ENCODE data around the gene ADGRL3.
"Not testable (repeated sequence)": the region's sequence is repeated elsewhere in the genome, so short reads cannot be mapped to it uniquely, and the experiment has no call there.

The ADGRL3 gene

DNA sequence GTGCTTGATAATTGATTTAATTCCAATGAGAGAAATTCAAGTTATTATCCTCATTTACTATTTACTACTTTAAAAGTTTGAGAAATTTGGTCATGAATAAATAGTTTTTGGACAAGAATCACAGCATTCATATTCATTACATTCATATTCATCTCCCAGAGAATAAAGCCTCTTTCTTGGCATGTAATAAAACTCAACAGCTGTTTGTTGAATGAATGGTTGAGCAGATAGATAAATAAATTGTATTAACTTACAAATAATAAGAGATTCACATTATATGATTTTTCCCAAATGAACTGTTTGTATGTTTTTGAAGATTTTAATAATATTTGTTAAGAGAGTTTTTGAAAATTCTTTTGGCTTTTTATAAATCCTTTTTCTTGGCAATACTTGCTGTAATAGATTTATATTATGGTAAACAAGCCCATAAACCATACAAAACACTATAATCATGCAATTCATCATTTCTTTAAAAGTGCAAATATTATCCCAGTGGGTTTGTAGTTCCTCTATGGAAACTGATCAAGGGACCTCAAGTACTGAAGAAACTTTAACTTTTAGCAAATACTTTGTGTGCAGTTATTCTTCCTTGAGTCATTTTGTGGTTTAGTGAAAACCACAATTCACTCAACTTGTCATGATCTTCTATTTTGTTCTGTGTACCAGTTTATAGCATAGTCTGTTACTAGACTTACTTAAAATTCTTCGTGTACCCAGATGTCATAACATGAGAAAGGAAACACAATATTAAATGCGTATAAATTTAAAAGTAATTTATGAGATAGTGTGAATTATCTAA lies 371.8 kb downstream of the ADGRL3 start:
- DNase-seq, result no peak

DNA sequence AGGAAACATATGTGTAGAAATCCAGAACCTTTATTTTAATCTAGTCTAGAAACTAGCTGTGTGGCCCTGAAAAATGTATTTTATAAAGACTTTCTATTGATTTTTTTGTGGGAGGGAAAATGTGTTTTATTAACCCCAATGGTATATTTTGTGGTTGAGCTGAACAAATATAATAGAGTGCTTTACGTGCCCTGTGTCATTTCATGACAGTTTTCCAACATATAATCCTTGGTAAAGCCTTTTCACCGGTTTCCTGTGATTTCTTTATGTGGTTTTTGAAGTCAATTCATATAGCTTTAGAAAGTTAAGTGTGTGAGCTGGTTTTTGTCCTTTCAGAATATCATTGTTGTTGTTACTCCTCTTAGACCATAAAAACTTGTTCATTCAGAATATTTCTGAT lies 375.7 kb downstream of the ADGRL3 start:
- DNase-seq, result no peak

DNA sequence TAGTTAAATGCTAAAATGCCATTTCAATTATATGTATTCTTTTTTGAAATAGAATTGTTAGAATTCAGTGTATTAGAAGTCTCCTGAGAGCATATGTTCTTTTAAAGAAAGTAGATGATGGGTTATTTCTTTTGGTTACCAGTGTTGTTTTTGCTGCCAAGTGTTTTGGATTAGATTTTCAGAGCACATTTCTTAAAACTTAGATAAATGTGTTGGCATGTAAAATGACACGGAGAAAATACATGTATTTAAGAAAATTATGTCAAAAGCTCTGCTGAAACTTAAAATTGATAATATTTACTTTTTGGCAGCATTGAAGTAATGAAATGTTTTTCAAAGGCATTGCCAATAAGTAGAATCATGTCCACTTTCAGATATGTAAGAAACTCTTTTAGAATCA lies 379.7 kb downstream of the ADGRL3 start:
- DNase-seq, result no peak

DNA sequence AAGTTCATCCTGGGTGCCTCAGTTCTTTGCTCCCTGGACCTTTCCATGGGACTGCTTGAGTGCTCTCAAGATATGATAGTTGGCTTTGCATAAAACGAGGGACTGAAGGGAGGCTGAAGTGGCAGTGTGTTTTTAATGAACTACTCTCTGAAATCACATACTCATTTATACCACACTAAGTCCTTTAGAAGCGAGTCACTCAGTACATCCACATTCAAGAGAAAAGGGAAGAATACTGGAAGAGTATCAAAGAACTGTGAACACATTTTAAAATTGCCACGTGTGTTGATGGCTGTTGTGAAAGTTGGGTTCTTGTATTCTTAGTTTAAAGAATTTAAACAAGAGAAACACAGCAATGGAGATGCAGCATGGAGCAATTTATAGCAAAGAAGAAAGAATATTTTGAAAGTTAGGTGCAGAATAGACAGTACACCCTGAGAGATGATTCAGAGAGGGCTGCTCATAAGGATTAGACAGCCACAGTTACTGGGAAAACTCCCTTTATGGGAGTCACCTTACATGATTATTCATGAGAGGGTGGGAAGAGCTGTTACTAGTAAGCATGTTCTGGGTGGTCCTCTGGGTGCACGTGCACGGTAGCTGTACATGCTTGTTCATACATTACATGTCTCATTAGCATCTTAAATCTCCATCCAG lies 380.7 kb downstream of the ADGRL3 start:
- no peak for DNase-seq

DNA sequence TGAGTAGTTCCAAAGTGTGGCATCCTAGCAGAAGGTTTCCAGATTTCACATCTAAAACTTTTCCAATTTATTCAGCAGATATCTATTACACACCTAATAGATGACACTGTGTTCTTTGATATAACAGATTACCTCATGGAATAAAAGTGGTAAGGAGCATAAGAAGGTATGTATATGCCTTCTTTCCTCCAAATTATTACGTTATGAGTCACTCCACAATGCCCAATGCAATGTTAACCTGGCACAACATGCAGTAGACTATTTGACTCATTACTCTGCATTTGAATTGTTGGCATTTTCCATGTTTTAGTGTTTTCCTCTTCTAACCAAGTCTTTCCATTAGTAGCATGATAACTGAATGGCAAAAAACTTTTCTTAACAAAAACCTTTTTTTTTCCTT lies 383.6 kb downstream of the ADGRL3 start:
- no peak for DNase-seq

DNA sequence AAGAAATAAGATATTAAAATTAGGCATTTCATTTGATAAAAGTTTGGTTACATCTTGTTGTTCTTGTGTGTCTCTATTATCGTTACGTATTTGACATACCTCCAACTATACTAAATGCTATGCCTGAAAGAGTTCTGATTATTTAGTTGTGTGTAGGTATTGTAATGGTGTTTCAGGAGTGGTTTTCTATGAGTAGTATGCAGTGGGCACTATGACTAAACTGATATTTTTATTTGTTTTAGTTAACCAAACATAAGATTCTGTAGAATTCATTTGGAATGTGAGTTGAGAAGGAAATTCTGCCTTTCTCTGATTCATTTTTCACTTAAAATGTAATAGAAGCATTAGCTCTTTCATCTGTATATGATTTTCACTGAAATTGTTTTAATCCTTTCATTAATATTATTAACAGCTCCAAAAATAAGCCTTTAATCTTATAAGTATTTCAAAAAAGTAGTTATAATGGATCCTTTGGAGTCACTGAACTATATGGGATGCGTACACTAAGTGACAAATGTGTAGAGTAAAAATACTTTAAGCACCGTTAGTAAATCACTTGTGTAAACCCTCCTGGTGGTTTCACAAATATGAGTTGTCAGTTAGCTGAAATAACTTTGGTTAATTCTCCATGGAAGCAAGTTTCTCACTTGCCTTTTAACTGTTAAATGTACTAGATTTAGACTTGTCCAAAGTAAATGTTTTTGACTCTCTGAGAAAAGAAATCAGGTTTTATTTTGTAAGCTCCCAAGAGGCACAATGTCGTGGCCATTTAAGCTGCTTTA lies 388.7 kb downstream of the ADGRL3 start:
- no peak for DNase-seq

DNA sequence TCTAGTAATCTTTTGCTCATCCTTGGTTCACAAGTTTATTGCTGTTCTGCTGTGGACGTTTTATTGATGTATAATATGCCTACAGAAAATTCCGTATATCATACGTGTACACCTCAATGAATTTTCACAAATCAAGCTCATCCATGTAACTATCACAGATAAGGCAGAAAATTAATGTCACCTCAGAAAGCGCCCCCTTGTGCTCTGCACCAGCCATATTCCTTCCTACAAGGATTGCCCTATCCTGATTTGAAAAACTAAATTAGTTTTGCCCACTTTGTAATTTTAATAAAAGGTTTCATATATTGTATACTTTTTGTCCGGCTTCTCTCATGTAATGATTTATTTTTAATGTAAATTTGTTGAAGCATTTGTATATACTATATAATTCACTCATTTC lies 390.8 kb downstream of the ADGRL3 start:
- DNase-seq, result no peak

DNA sequence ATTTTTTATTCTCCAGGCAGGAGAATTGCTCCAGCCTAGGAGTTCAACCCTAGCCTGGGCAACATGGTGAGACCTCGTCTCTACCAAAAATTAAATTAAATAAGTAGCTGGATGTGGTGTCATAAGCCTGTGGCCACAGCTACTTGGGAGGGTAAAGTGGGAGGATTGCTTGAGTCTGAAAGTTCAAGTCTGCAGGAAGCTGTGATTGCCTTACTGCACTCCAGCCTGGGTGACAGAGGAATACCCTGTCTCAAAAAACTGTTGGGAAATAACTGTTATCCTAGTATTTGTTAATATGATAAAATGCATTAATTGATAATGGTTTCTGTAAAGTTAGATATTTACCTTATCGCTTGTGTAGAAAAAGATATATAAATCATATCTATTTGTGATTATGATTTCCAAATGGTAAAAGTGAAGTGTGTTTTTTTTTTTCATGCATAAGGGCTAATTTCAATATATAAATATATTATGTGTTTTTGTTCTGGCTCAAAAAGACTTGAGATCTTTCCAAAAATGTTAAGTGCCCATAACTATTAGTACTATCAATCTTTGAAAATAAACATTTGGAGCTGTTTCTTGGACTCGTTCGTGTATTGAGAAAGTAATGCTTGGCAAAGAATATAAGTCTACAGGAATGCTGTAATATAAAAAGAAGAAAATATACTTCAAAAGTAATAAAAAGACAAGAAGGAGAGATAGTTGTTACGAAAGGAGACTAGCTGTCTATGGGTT lies 396.6 kb downstream of the ADGRL3 start:
- no peak for DNase-seq

DNA sequence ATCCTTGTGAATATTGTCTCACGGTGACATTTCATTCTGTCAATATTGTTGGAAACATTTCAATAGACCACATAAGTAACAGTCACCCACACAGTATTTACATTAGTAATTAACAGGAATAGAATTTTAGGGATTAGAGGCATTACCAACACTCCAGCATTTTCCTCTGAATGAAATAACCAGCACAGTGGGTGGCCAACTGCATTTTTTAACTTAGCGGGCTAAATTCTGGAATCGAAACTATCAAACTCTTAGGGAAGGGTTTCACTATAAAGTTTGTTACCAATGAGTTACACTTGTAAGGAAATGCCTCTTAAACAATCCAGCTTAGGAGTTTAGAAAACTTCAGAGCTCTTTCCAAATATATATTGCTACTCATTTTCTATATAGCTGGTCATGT lies 403.0 kb downstream of the ADGRL3 start:
- no peak for DNase-seq

DNA sequence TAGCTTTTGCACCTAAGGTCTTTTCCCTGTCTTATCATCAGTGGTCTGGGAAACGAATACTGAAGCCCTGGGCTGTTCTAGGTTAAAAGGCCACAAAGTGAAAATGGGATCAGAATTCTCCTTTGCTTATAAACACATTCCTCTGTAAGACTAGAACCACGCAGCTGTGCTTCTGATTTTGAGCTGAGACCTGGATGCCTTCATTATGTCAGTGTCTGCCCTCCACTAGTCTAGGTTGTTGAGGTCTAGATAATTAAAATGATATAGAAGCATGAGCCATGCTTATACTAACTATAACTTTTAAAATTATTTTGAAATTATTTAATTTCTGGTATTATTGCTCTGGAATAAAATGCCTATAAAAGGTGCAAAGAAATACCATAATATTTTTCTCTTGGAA lies 403.9 kb downstream of the ADGRL3 start:
- no peak for DNase-seq

DNA sequence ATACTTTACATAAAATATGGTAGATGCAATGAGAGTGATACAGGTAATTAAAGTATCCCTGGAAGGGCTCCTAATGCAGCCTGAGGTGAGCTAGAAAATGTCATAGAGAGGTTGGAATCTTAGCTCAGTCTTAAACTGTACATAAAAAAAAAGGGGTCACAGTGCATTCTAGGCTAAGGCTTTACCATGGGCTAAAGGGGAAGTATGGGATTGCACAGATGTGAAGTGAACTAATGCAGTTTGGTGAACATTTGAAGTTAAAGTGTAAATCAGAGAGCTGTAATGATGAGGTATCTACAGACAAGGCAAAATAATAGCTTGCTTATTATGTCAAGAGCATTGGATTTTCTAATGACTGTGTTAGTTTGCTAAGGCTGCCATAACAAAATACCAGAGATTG lies 405.9 kb downstream of the ADGRL3 start:
- no peak for DNase-seq

DNA sequence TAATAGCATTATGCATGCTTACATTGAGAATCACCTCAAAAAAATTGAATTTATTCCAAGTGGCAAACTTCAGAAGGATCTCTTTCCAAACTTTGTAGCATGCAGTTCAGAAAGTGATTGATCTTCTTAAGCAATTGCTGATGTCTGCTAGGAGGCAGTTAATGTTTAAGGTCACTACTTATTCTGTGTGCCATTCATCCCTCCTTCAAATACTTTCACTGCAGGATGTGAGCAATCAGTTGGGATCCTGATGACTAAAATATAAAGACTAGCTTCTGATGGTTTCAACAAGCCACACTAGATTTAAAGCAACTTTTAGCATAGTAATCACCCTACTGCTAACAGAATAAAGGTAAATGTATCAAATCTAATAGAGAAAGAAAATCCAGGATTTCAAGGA lies 414.1 kb downstream of the ADGRL3 start:
- DNase-seq, result no peak

DNA sequence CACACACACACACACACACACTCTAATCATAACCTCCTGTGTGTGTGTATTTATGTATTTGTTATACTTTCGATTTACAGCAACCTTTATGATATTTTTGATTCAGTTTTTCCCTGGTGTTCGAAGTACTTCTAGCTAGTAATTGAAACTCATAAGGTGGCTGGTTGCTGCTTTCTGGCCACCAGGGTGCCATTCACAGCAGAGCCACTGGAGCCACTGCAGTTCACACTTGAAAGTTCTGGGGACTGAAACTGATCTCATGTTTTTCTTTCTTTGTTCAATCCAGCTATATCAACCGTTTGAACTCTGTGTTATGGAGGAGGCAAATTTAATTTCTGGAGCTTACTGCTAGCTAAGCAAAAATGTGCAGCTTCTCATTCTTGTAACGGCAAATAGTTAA lies 419.4 kb downstream of the ADGRL3 start:
- DNase-seq, result no peak

DNA sequence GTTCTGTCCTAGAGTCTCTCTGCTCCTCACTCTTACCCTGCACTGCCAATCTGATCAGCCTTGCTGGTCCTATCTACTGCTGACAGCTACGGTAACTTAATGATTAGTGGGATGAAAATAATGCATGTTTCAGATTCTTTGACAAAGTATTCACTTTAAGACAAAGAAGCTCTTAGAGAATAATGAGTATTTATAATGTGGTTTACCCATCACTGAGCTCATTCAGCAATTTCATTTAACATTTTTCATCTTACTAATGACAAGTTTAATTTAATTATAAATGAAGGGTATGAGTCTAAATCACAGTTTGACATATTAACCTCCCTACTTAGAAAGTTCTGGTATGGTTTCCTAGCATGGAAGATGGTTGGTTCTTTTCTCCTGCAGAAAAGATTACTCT lies 428.2 kb downstream of the ADGRL3 start:
- DNase-seq, result no peak

DNA sequence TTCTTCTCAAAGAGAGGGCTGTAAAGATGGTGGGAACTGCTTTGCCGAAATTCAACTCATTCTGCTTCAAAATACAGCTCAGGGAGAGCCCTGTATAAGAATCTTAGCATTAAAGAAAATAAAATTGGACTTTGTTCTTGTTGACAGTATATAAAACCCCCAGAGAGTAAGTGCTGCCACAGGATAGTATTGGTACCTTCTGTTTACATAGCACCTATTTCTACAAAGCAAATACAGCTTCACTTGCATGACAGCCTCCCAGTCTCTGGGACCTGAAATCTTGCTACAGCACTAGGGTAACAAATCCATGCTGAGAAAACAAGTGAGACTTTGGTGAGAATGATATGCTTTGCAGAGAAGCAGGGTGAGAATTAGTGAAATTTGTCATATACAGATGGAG lies 428.6 kb downstream of the ADGRL3 start:
- DNase-seq, result no peak

DNA sequence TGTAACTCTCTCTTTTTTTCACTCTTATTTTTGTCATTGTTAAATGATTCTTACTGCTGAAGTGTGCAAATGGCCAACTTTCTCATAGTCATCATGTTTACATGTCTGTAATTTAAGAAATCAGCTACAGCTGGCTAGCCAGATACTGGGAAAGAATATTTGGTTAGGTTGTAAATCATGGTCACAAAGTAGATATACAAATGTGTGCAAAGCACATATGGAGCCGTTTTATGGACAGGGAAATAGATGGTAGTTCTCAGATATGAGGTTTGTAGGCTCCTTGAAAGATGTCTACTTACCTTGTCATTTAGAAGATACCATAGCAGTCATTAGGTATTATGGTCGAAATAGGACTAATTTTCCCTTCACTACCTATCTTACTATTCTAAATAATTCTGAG lies 430.4 kb downstream of the ADGRL3 start:
- DNase-seq, result no peak

DNA sequence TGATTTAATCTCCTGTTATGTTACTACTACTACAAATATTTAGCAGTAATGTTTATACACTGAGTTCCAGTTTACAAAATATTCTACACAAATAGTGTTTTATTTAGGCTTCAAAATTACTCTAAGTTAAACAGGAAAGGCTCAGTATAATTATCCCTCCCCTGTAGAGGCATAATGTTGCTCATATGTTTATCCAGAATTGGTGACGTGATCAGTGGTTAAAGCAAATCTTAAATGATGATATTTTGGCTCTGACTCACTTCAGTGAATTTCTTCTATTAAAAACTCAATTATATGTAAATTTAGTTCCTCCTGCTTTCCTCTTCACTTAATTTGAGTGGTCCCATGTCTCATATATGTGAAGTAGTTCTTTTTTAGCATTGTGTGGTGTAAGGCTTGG lies 438.5 kb downstream of the ADGRL3 start:
- no peak for DNase-seq

DNA sequence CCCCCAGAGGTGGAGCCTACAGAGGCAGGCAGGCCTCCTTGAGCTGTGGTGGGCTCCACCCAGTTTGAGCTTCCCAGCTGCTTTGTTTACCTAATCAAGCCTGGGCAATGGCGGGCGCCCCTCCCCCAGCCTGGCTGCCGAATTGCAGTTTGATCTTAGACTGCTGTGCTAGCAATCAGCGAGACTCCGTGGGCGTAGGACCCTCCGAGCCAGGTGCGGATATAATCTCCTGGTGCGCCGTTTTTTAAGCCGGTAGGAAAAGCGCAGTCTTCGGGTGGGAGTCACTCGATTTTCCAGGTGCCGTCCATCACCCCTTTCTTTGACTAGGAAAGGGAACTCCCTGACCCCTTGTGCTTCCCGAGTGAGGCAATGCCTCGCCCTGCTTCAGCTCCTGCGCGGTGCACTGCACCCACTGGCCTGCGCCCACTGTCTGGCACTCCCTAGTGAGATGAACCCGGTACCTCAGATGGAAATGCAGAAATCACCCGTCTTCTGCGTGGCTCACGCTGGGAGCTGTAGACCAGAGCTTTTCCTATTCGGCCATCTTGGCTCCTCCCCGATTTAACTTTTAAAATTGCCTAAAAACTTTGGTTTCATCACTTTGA lies 446.7 kb downstream of the ADGRL3 start:
- not testable (repeated sequence) for DNase-seq

DNA sequence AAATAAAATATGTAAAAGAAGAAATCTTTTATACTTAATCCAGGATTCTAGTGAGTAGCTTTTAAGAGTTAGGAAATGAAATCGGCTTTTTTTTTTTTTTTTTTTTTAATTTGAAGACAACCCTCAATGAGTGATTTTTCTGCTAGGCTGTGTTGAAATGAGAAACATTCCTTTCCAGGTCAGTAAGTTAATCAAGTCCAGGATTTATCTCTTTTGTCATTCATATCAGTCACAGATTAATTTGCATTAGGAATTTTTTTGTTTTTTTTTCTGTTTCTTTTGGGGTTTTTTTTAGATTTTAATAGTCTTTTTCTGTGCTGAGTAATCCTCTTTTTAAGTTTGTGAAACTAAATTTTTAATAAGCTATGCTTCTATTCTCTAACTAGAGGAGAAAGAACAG lies 448.1 kb downstream of the ADGRL3 start:
- no peak for DNase-seq

DNA sequence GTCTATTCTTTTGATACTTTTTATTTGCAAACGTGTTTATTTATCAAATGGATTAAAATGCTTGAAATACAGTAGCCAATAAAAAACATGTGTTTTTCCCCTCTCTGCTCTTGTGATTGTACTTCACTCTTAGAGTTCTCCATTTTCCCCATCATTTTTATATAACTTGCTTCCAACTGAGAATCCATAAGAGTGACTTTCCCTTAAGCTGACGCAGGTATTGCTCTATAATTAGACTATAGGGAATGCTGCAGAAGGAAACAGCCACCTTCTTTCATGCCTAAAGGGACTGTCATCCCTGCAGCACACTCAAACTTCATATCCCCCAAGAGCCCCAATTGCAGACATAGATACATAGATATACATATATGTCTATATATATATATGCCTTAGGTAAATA lies 456.9 kb downstream of the ADGRL3 start:
- no peak for DNase-seq

DNA sequence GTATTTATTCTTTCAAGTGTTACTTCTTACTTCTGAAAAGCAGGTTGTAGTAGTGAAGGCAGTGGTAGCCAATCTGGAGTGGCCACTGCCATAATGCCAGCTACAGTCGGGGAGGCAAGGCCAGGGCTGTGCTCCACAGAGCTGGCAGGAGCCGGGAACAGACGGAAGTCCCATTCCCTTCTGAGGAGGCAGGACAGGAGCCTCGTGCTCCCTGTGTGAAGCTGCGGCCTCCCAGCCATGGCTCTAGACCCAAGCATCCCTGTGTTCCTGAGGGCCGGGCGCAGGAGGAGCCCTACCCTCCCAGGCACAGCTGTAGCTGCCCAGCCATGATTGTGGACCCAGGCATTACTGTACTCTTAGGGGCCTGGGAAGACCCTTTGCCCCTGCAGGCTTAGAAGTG lies 461.8 kb downstream of the ADGRL3 start:
- no peak for DNase-seq

DNA sequence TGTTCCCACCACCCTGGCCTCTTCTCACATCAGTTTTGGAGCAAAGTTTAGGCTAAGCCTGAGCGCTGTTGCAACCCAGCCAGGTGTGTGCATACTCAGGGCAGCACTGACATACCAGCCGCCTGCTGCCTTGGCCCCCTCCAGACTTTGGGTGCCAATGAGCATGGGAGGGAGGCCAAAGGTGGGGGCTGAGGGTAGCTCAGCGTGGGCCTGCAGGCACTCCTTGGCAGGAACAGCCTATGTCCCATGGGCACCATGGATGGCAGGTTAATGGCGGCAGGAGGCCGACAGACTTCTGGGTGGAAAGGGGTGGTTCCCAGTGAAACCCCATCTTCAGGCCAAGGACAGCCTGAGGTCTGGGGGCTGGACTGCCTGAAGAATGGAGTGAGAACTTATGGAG lies 462.2 kb downstream of the ADGRL3 start:
- DNase-seq, result no peak

DNA sequence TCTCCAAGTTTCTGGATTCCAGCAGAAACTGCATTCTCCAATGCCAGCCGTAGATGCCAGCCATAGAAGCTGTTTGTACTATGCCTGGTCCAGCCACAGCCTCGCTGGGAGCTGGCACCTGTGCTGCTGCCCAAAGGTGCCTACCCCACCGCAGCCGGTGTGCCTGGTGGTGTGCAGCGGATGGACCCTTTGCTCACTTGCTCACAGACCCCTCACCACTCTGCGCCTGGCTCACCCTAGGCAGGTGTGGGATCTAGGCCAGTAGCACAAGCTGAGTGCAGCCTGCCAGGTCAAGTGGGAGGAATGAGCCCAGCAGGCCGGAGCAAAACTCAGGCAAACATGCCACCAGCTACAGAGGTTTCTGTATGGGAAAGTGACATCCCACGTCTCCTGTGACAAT lies 463.2 kb downstream of the ADGRL3 start:
- DNase-seq, result no peak

Data from NCI-H1092 treated with DMSO at 0.1 percent for 48 hours (cell line).